ENCODE data around the gene PHLDB1. TPM values are rescaled to one million over a fixed set of nuclear protein-coding genes. Genes with fewer than 3 reads are reported as not detected.

Gene PHLDB1
- total and polyA plus RNA-seq, 2 experiments from 2014 or later: 60.2 to 126 TPM

- TF ChIP-seq, protein P1, sequence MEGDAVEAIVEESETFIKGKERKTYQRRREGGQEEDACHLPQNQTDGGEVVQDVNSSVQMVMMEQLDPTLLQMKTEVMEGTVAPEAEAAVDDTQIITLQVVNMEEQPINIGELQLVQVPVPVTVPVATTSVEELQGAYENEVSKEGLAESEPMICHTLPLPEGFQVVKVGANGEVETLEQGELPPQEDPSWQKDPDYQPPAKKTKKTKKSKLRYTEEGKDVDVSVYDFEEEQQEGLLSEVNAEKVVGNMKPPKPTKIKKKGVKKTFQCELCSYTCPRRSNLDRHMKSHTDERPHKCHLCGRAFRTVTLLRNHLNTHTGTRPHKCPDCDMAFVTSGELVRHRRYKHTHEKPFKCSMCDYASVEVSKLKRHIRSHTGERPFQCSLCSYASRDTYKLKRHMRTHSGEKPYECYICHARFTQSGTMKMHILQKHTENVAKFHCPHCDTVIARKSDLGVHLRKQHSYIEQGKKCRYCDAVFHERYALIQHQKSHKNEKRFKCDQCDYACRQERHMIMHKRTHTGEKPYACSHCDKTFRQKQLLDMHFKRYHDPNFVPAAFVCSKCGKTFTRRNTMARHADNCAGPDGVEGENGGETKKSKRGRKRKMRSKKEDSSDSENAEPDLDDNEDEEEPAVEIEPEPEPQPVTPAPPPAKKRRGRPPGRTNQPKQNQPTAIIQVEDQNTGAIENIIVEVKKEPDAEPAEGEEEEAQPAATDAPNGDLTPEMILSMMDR (IDR thresholded peaks at IDR 0.05; ENCODE audit: low read depth, low read length): no peak
- Histone ChIP-seq H3K4me1 (ENCODE audit: low read depth) (no peaks in the 10 kb centered on the region), H3K36me3 (peaks cover 24% of the 10 kb centered on the region), H3K27ac (no peak overlapping the region), H3K4me3 (no peak overlapping the region), H3K9me3 (ENCODE audit: low read depth) (no peaks in the 10 kb centered on the region), H3K27me3 (no peaks in the 10 kb centered on the region)
- DNase-seq (ENCODE audit: low read depth in 1 of 2, low spot score in 1 of 2): no peak
Observed at GRCh38 chr11:118628861-118629549, 21.6 kb downstream of the PHLDB1 start.

- Histone ChIP-seq H3K4me3 (no peak overlapping the region), H3K36me3 (peaks cover 21% of the 10 kb centered on the region), H3K4me1 (ENCODE audit: low read depth) (peaks cover 7% of the 10 kb centered on the region), H3K9me3 (ENCODE audit: low read depth) (no peaks in the 10 kb centered on the region), H3K27ac (no peak overlapping the region), H3K27me3 (no peaks in the 10 kb centered on the region)
- TF ChIP-seq, protein P1 (IDR thresholded peaks at IDR 0.05; ENCODE audit: low read depth, low read length): no peak
- DNase-seq (ENCODE audit: low read depth in 1 of 2, low spot score in 1 of 2): no peak
Observed at GRCh38 chr11:118629761-118630661, 22.6 kb downstream of the PHLDB1 start.

DNA sequence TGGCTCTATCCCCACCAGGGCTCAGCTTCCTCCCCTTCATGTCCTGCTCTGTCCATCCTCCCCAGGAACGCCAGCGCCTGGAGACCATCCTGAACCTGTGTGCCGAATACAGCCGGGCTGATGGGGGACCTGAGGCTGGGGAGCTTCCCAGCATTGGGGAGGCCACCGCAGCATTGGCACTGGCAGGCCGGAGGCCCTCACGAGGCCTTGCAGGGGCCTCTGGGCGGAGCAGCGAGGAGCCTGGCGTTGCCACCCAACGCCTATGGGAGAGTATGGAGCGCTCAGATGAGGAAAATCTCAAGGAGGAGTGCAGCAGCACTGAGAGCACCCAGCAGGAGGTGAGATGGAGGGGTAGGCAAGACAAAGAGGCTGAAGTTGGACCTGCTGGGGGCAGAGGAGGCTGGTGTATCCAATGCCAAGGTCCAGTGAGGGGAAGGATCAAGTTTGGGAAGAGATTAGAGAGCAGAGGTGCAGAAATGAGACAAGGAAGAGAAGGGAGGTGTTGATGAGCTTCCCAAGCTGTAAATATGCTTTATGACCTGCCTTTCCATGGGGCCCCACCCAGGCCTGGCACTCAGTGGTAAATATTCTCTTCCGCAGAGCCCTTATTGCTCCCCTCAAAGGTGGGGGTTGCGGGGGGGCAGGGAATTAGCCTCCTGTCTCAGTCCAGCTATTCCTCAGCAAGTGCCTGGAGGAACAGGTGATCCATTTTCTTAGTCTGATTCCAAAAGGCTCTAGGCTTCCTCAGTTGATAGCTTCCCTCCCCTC is 23.9 kb downstream of the PHLDB1 start:
- peaks cover 21% of the 10 kb centered on the region for H3K36me3 ChIP-seq
- no peaks in the 10 kb centered on the region for H3K9me3 ChIP-seq (ENCODE audit: low read depth)
- no peaks in the 10 kb centered on the region for H3K27me3 ChIP-seq
- H3K27ac ChIP-seq: no peak overlapping the region
- peaks cover 12% of the 10 kb centered on the region for H3K4me1 ChIP-seq (ENCODE audit: low read depth)
- DNase-seq (ENCODE audit: low read depth in 1 of 2, low spot score in 1 of 2): no peak
- no peak overlapping the region for H3K4me3 ChIP-seq
- TF ChIP-seq, protein P1 (IDR thresholded peaks at IDR 0.05; ENCODE audit: low read depth, low read length): no peak

DNA sequence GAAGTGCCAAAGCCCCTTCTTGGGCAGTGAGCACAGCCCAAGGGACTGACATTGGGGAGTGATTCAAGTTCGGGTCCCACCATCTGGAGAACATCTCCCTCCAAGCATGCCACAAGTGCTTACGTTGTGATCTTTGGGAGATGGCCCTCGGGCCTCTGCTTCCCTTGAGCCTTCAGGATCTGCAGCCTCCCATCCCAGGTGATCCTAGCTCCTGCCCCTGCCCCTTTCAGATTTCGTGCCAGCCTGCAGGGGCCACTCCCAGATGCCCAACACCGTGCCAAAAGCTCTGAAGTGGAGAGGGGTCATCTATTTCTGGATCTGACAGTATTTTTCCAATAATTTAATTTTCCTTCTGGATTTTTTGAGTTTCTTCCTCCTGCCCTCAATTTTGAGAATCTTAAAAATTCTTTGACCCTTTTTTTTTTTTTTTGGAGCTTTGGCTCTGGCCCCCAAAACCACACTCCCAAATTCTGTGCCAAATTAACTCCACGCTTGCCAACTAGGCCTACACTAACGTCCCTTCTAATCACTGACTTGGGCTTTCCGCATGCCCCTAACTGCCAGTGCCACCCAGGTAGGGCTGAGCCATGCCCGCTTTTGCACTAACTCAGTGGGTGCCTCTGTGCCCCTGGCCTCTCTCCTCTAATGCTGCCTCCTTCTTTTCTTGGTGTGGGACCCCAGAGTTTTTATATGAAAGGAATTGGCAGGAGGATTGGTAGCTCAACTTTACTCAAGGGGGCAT is 25.3 kb downstream of the PHLDB1 start:
- no peak overlapping the region for H3K4me3 ChIP-seq
- H3K4me1 ChIP-seq (ENCODE audit: low read depth): peaks cover 12% of the 10 kb centered on the region
- TF ChIP-seq, protein P1 (IDR thresholded peaks at IDR 0.05; ENCODE audit: low read depth, low read length): no peak
- no peak overlapping the region for H3K27ac ChIP-seq
- H3K36me3 ChIP-seq: peaks cover 26% of the 10 kb centered on the region
- H3K27me3 ChIP-seq: no peaks in the 10 kb centered on the region
- H3K9me3 ChIP-seq (ENCODE audit: low read depth): no peaks in the 10 kb centered on the region
- no peak for DNase-seq (ENCODE audit: low read depth in 1 of 2, low spot score in 1 of 2)

DNA sequence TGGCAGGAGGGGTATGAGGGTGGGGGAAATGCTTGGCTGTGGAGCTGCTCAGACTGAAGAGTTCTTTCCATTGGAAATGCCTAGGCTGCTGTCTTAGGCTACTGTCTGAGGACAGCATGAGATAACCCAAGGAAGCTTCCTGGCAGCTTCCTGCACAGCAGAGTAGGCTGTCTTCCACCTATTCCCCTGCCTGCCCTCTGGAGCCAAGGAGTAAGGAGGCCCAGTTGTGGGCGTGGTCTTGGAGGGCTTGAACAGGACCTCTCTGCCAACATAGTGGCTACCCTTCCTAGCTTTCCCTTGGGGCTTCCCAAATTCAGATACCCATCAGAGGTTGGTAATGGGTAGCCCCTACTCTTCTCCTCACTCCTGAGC is 25.9 kb downstream of the PHLDB1 start:
- peaks cover 12% of the 10 kb centered on the region for H3K4me1 ChIP-seq (ENCODE audit: low read depth)
- no peak overlapping the region for H3K27ac ChIP-seq
- no peaks in the 10 kb centered on the region for H3K27me3 ChIP-seq
- no peak overlapping the region for H3K4me3 ChIP-seq
- peaks cover 28% of the 10 kb centered on the region for H3K36me3 ChIP-seq
- no peaks in the 10 kb centered on the region for H3K9me3 ChIP-seq (ENCODE audit: low read depth)
- no peak for DNase-seq (ENCODE audit: low read depth in 1 of 2, low spot score in 1 of 2)
- TF ChIP-seq, protein P1 (IDR thresholded peaks at IDR 0.05; ENCODE audit: low read depth, low read length): no peak

Measured in cardiac muscle cell (in vitro differentiated cells and primary cell).